GM18517 (cell line): ENCODE data around the gene IRAK2.
"Not testable (repeated sequence)": the region's sequence is repeated elsewhere in the genome, so short reads cannot be mapped to it uniquely, and the experiment has no call there.

Experiments
- ATAC-seq: cut with Tn5 transposase; IDR thresholded peaks from one replicate; pipeline ENCODE4 v1.9.1; 2021; ENCODE audit warnings: mild to moderate bottlenecking, moderate library complexity; ENCODE audit not compliant: unreplicated experiment

Gene IRAK2, protein sequence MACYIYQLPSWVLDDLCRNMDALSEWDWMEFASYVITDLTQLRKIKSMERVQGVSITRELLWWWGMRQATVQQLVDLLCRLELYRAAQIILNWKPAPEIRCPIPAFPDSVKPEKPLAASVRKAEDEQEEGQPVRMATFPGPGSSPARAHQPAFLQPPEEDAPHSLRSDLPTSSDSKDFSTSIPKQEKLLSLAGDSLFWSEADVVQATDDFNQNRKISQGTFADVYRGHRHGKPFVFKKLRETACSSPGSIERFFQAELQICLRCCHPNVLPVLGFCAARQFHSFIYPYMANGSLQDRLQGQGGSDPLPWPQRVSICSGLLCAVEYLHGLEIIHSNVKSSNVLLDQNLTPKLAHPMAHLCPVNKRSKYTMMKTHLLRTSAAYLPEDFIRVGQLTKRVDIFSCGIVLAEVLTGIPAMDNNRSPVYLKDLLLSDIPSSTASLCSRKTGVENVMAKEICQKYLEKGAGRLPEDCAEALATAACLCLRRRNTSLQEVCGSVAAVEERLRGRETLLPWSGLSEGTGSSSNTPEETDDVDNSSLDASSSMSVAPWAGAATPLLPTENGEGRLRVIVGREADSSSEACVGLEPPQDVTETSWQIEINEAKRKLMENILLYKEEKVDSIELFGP

DNA sequence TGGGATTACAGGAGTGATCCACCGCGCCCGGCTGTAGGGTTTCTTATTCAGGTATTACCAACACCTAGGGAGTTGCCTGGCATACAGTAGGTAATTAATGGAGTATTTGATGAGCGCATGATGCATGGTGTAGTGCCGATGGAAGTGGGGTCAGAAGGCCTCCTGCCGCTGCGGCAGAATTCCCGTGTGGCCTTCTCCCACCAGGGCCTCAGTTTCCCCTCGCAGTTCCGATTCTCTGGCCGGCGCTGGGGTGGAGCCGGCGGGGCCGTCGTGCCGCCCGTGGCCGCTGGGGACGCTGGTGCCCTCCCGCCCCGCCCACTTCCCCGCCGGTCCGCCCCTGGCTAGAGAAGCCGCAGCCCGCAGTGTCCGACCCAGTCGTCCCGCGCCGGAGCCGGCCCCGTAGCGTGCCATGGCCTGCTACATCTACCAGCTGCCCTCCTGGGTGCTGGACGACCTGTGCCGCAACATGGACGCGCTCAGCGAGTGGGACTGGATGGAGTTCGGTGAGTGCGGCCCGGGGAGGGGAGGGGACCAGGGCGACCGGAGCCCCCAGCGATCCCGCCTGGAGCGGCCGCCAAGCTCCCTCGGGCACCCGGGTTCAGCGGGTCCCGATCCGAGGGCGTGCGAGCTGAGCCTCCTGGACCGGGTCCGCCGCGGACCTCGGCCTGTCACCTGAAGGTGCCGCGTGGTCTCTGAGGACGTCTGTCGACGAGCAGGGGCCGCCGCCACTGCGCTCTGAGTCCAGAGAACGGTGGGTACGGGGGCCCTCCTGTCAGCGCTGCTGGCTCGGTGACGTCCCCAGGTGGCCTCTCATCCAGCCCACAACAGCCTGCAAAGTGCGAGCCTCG, at the start of gene IRAK2:
Gene IRAK2 (plus strand): TSS at position 374 of the 848 bp plus-strand sequence. CDS start 36 bp downstream, at position 410.
- ATAC-seq: peak; percentile 63

DNA sequence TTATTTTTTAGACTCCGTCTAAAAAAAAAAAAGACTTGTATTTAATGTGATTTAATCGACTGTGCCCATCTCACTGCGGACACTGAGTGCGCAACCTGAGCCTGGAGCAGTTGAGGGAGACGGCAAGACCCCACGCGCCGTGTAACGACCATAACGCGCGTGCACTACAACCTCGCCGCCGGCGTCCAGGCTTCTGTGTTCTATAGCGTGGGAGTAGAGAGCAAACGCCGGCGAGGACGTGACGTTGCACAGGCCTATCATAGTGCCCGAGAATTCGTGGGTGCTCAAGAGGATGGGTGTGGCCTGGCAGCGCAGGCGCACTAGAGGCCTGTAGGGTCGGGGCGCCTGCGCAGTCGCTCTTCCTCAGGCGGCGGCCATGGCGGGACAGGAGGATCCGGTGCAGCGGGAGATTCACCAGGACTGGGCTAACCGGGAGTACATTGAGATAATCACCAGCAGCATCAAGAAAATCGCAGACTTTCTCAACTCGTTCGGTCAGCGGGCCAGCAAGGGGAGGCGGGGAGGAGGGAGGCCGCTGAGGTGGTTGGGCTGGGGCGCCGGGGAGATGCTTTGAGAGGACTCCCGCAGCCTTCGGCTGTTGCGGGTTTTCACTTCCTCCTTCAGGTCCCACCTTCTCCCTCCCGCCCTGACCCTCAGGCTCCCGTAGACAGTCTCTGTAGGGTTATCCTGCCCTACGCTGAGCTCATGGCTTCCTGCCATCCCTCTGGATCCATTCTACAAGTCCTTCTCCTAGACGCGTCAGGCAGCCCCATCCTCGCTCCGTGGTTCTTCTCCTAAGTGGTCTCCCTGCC, 49.2 kb upstream of the IRAK2 start, which contains the start of gene BRK1:
Gene BRK1 (plus strand): TSS at position 350 of the 812 bp plus-strand sequence. CDS start 27 bp downstream, at position 377.
- ATAC-seq: peak; percentile 75

DNA sequence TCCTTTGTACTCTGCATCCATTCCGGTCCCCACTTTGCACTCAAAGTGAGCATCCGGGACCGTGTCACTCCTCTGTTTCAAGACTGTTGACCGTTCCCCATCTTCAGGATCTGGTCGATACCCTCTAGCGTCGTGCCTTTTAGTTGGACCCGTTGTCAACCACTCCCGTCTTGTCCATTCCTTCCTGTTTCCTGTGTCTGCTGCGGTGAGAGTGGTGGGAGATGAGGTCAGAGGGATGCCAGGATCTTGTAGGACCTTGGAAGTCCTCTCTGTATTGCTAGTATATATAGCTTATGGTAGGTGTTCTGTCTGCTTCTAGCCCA, 48.6 kb upstream of the IRAK2 start:
- ATAC-seq: no peak

DNA sequence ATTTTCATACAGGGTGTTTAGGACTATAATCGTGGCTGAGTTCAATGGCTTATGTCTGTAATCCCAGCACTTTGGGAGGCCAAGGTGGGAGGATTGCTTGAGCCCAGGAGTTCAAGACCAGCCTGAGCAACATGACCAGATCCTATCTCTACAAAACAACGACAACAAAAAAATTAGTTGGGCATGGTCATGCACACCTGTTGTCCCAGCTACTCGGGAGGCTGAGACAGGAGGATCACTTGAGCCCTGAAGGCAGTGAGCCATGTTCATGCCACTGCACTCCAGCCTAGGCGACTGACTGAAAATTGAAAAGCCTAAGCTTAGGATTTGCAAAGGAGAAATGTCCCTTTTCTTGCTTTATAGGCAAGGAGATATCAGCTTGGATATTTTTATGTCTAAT, 47.8 kb upstream of the IRAK2 start:
- ATAC-seq: no peak

DNA sequence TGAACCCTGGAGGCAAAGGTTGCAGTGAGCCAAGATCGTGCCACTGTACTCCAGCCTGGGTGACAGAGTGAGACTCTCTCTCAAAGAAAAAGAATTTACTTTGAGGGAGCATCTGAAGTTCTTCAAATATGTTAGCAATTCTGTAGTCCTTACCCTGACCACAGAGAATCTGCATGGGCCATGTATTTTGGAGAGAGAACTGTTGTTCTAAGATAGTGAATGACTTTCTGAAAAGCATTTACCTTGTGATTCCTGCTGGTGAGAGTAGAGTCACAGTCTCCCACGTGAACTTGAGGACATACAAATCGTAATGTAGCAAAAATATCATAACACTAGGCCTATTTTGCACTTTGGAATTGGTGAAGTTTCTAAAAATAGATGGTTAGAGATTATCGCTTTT, 45.3 kb upstream of the IRAK2 start:
- ATAC-seq: no peak

DNA sequence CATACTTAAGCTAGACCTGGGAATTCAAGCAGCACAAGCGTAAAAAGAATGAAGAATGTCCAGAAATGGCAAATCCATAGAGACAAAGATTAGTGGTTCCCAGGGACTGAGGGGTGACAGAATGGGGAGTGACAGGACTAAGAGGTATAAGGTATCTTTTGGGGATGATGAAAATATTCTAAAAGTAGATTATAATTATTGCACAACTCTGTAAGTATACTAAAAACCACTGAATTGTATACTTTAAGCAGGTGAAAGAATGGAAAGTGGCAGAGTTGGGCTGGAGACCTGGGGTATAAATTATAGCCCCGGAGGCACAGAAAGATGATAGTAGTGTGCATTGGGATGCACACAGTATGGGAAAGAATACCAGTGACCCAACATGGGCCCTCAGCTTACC, 43.7 kb upstream of the IRAK2 start:
- no peak for ATAC-seq

DNA sequence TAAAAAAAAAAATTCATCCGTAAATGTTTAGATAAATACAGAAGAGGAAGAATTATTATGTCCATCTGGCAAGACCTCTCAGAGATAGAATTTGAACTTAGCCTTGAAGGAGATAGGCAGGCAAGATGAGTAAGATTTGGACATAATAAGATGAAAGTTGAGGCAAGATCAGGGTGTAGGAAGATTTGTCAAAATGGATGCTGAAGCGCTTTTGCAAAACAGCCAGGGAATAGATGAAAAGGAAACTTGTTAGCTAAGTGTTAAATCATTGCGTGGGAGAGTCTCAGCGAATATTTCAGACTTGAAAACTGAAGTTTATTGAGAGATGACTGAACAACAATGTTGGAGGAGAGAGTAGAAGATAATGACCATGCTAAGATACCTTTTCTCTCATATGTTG, 42.0 kb upstream of the IRAK2 start:
- no peak for ATAC-seq

DNA sequence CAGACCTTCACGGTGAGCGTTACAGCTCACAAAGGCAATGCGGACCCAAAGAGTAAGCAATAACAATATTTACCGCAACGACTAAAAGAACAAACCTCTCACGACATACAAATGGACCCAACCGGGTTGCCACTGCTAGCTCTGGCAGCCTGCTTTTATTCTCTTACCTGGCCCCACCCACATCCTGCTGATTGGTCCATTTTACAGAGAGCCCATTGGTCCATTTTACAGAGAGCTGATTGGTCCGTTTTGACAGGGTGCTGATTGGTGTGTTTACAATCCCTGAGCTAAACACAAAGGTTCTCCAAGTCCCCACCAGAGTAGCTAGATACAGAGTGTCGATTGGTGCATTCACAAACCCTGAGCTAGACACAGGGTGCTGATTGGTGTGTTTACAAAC, 28.8 kb upstream of the IRAK2 start:
- not testable (repeated sequence) for ATAC-seq

DNA sequence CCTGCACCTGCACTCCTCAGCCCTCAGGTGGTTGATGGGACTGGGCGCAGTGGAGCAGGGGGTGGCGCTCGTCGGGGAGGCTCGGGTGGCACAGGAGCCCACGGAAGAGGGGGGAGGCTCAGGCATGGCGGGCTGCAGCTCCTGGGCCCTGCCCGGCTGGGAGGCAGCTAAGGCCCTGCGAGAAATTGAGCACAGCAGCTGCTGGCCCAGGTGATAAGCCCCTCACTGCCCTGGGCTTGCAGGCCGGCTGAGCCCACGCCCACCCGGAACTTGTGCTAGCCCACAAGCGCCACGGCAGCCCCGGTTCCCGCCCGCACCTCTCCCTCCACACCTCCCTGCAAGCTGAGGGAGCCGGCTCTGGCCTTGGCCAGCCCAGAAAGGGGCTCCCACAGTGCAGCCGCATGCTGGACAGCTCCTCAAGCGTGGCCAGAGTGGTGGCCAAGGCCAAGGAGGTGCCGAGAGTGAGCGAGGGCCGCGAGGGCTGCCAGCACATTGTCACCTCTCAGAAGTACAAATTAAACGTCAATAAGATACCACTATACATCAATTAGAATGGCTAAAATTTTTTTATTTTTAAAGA, 28.2 kb upstream of the IRAK2 start:
- ATAC-seq: no peak

DNA sequence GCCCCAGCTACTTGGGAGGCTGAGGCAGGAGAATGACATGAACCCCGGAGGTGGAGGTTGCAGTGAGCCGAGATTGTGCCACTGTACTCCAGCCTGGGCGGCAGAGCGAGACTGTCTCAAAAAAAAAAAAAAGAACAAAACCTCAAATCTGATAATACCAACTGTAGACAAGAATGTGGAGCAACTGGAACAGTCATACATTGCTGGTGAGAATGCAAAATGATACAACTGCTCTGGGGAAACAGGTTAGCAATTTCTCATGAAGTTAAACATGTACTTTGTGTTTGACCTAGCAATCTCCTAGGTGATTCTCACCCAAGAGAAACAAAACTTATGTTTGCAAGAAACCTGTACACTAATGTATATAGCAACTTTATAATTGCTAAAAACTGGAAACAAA, 27.5 kb upstream of the IRAK2 start:
- no peak for ATAC-seq

DNA sequence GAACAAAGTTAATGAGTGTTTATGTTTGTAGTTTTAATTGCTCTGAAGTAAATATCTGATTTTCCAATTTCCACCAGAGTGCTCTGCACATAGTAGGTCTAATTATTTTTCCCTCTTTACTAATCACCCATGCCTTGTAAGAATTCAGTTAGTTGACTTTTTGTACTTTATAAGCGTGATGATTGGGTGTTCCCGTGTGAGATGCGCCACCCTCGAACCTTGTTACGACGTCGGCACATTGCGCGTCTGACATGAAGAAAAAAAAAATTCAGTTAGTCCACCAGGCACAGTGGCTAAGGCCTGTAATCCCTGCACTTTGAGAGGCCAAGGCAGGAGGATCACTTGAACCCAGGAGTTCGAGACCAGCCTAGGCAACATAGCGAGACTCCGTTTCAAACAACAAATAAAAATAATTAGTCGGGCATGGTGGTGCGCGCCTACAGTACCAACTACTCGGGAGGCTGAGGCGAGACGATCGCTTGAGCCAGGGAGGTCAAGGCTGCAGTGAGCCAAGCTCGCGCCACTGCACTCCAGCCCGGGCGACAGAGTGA, 23.6 kb upstream of the IRAK2 start:
- ATAC-seq: no peak

DNA sequence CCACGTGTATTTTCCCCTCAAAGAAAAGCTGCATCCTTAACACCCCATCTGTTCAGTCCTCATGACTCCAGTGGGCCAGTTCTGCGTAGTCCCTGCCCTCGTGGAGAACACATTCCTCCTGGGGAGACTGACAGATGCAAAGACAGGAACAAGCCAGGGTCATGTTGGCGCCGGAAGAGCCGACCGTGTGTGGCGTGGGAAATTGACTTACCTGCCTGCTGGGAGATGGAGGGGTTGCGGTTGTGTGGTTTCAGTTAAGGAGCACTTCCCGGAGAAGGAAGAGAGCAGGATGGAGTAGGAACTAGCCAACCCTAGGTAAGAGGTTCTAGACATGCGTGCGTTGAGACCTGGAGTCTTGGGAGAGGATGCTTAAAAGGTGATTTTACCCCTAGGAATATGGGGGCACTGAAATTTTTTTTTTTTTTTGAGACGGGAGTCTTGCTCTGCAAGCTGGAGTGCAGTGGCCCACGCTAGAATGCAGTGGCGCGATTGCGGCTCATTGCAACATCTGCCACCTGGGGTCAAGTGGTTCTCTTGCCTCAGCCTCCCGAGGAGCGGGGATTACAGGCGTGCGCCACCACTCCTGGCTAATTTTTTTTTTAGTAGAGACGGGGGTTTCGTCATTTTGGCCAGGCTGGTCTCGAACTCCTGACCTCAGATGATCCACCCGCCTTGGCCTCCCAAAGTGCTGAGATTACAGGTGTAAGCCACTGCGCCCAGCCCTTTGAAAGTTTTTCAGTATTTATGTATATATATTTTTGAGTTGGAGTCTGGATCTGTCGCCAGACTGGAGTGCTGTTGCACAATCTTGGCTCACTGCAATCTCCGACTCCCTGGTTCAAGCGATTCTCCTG, 21.8 kb upstream of the IRAK2 start:
- ATAC-seq: no peak

DNA sequence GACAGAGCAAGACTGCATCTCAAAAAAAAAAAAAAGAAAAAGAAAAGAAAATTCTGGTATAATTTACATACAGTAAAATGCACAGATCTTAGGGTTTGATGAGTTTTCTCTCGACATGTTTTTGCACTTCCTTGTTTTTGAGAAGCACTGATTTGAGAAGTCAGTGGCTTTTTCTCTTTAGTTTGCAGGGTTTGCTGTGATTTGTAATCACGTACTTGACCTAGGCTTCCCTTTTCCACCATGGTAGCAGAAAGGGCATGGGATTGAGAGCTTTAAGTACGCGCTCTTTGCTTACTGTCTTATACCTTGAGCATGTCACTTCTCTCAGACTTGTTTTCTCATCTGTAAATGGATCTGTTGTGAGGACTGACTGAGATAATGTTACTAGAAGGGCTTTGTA, 19.0 kb upstream of the IRAK2 start:
- no peak for ATAC-seq

DNA sequence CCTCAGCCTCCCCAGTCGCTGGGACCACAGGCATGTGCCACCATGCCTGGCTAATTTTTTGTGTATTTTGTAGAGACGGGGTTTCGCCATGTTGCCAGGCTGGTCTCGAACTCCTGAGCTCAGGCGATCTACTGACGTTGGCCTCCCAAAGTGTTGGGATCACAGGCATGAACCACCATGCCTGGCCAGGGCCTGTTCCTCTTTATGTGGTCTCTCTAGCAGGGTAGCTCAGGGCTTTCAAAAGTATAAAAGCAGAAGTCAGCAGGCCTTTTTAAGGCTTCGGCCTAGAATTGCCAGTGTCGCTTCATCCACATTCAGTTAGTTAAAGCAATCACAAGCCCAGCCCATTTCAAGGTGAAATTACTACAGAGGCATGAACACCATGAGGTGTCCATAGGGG, 15.5 kb upstream of the IRAK2 start:
- ATAC-seq: no peak

DNA sequence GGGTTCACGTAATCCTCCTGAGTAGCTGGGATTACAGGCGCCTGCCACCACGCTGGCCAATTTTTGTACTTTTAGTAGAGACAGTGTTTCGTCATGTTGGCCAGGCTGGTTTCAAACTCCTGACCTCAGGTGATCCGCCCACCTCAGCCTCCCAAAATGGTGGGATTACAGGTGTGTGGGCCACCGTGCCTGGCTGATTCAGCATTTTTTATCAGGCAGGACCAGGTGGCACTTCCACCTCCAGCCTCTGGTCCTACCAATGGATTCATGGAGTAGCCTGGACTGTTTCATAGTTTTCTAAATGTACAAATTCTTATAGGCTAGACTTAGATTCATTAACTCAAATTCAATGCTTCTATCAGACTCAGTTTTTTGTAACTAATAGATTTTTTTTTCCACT, 13.7 kb upstream of the IRAK2 start:
- ATAC-seq: no peak

DNA sequence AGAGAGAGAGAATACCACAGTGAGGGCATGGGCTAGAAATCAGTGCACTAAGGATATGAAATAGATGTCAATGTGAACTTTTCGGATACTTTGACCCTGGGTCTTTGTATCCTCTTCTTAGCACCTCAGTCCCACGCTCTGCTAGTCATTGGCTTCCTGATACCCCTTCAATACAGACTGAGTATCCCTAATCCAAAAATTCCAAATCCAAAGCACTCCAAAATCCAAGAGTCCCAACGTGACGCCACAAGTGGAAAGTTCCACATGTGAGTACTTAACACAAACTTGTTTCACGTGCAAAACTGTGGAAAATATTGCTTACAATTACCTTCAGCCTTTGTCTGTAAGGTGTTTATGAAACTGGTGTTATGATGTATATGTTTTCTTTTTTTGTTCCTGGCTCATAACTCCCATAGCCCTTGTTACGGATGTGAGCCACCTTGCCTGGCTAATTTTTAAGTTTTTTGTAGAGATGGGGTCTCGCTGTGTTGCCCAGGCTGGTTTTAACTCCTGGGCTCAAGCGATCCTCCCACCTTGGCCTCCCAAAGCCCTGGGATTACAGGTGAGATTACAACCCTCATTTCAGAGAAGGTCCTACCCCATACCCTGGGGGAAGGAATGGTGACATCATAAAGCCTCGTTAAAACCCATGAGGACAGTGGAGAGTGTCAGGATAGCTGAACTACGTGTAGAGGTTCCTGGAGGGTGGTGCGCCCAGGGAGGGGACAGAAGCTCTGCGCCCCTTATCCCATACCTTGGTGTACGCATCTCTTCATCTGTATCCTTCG, 10.2 kb upstream of the IRAK2 start:
- ATAC-seq: no peak

DNA sequence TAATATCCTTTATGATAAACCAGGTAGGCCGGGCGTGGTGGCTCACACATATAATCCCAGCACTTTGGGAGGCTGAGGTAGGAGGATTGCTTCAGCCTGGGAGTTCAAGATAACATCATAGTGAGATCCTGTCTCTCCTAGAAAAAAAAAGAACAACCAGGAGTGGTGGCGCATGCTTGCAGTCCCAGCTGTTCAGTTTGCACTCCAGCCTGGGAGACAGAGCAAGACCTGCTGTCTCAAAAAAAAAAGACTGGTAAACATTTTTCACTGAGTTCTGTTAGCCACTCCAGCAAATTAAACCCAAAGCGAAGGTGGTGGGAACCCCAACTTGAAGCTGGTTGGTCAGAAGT, 9.6 kb upstream of the IRAK2 start:
- no peak for ATAC-seq

DNA sequence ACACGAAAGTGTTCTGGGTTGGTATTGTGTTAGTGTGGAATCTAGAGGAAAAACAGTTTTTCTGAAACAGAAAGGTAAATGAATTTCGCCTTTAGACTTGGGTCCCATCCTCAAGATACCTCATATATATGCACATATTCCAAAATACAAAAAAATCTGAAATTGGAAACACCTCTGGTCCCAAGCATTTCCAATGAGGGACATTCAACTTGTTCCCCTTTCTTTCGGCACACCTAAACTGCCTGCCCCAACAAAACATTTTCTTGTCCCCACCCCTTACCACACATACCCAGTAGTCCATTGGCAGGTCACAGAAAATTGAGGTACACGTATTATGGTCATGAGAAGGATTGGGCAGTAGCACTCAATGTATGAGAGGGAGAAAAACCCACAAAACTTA, 9.1 kb upstream of the IRAK2 start:
- ATAC-seq: no peak

DNA sequence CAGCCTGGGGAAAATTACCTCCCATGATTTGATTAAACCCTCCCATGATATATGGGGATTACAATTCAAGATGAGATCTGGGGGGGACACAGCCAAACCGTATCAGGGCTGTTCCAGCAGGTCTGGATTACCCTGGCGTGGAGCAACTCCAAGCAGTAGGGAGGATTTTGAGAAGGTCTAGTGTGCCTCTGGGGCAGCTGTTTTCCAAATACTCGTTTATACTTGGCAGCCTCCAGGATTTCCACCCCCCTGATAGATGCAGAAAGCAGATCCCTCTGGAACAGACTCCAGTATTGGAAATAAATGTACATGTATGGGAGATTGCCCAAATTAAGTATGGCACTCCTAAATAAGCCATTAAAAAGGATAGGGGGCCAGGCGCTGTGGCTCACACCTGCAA, 7.7 kb upstream of the IRAK2 start:
- ATAC-seq: no peak
